ENCODE data around the gene FLNA. TPM values are rescaled to one million over a fixed set of nuclear protein-coding genes. Genes with fewer than 3 reads are reported as not detected.

Gene FLNA
- total RNA-seq, 6 donors from 2014 or later = 800 to 1,760 (median 1,298) TPM

GRCh38 chrX:154328646-154329045 is 45.8 kb downstream of the FLNA start:
- no peak overlapping the region for H3K4me3 ChIP-seq
- no peaks in the 10 kb centered on the region for H3K36me3 ChIP-seq
- WGBS, 2 donors = 89 to 100% methylated on average over 2 to 5 of the region's 5 CpGs
- TF ChIP-seq POLR2A (IDR thresholded peaks at IDR 0.05) = no peak
- TF ChIP-seq POLR2AphosphoS5 (IDR thresholded peaks at IDR 0.05) = no peak
- TF ChIP-seq CTCF (IDR thresholded peaks at IDR 0.05) = no peak
- TF ChIP-seq EP300 (IDR thresholded peaks at IDR 0.05) = no peak
- no peak for ATAC-seq (ENCODE audit: low FRiP score in 2 of 2)
- no peak for DNase-seq
- no peaks in the 10 kb centered on the region for H3K9me3 ChIP-seq
- no peak overlapping the region for H3K27ac ChIP-seq
- no peaks in the 10 kb centered on the region for H3K27me3 ChIP-seq
- peaks cover 0 to 15% (median 6%) of the 10 kb centered on the region in 4 donors for H3K4me1 ChIP-seq

GRCh38 chrX:154327038-154327820 is 47.2 kb downstream of the FLNA start:
- TF ChIP-seq POLR2AphosphoS5 (IDR thresholded peaks at IDR 0.05) = no peak
- TF ChIP-seq POLR2A (IDR thresholded peaks at IDR 0.05) = no peak
- TF ChIP-seq EP300 (IDR thresholded peaks at IDR 0.05) = no peak
- TF ChIP-seq CTCF (IDR thresholded peaks at IDR 0.05) = no peak
- H3K27me3 ChIP-seq = no peaks in the 10 kb centered on the region
- H3K36me3 ChIP-seq = no peaks in the 10 kb centered on the region
- 46 to 48% methylated on average over 5 to 11 of the region's 11 CpGs for WGBS, 2 donors
- H3K4me1 ChIP-seq = peaks cover 0 to 15% (median 6%) of the 10 kb centered on the region in 4 donors
- no peak overlapping the region for H3K27ac ChIP-seq
- no peak overlapping the region for H3K4me3 ChIP-seq
- no peak for ATAC-seq (ENCODE audit: low FRiP score in 2 of 2)
- DNase-seq = no peak
- H3K9me3 ChIP-seq = no peaks in the 10 kb centered on the region

GRCh38 chrX:154325541-154325940 is 48.9 kb downstream of the FLNA start:
- H3K27ac ChIP-seq = no peak overlapping the region
- WGBS, 2 donors = 76 to 86% methylated on average over 8 of the region's 8 CpGs
- DNase-seq (no peak), ATAC-seq (ENCODE audit: low FRiP score in 2 of 2) (no peak)
- H3K27me3 ChIP-seq = no peaks in the 10 kb centered on the region
- peaks cover 0 to 15% (median 6%) of the 10 kb centered on the region in 4 donors for H3K4me1 ChIP-seq
- TF ChIP-seq EP300 (IDR thresholded peaks at IDR 0.05) (no peak), POLR2AphosphoS5 (IDR thresholded peaks at IDR 0.05) (no peak), CTCF (IDR thresholded peaks at IDR 0.05) (no peak), POLR2A (IDR thresholded peaks at IDR 0.05) (no peak)
- no peaks in the 10 kb centered on the region for H3K9me3 ChIP-seq
- H3K4me3 ChIP-seq = no peak overlapping the region
- no peaks in the 10 kb centered on the region for H3K36me3 ChIP-seq

- 72% methylated on average over 6 to 7 of the region's 7 CpGs for WGBS, 2 donors
Measured at GRCh38 chrX:154323537-154323936, 50.9 kb downstream of the FLNA start.

GRCh38 chrX:154322890-154323289 is 51.5 kb downstream of the FLNA start:
- Histone ChIP-seq H3K36me3 (no peaks in the 10 kb centered on the region), H3K4me1 (peaks cover 0 to 15% (median 6%) of the 10 kb centered on the region in 4 donors), H3K9me3 (no peaks in the 10 kb centered on the region), H3K4me3 (no peak overlapping the region), H3K27me3 (no peaks in the 10 kb centered on the region), H3K27ac (no peak overlapping the region)
- ATAC-seq (ENCODE audit: low FRiP score in 2 of 2) (no peak), DNase-seq (no peak)
- TF ChIP-seq POLR2AphosphoS5 (IDR thresholded peaks at IDR 0.05) (no peak), EP300 (IDR thresholded peaks at IDR 0.05) (no peak), CTCF (IDR thresholded peaks at IDR 0.05) (no peak), POLR2A (IDR thresholded peaks at IDR 0.05) (no peak)
- WGBS, 2 donors = 80 to 91% methylated on average over 6 to 10 of the region's 10 CpGs

More at GRCh38 chrX:154323537-154323936, 50.9 kb downstream of the FLNA start:
- H3K4me1 ChIP-seq = peaks cover 0 to 15% (median 6%) of the 10 kb centered on the region in 4 donors
- H3K27me3 ChIP-seq = no peaks in the 10 kb centered on the region
- no peak overlapping the region for H3K27ac ChIP-seq
- DNase-seq (no peak), ATAC-seq (ENCODE audit: low FRiP score in 2 of 2) (no peak)
- H3K4me3 ChIP-seq = no peak overlapping the region
- H3K36me3 ChIP-seq = no peaks in the 10 kb centered on the region
- TF ChIP-seq EP300 (IDR thresholded peaks at IDR 0.05) (no peak), POLR2AphosphoS5 (IDR thresholded peaks at IDR 0.05) (no peak), POLR2A (IDR thresholded peaks at IDR 0.05) (no peak)
- H3K9me3 ChIP-seq = no peaks in the 10 kb centered on the region
